HCT116 (cell line): ENCODE results near the gene ATG4D. TPM values are rescaled to one million over a fixed set of nuclear protein-coding genes. Genes with fewer than 3 reads are reported as not detected.

Experiments
- ATAC-seq: fragments of 200-7000 bp; cut with Tn5 transposase; 2 replicates; pipeline ENCODE4 v1.9.1; 2020; ENCODE audit warnings: mild to moderate bottlenecking, moderate library complexity
- BruUV-seq: library from RNA; stranded (reverse); fragments of 400-500 nt; replicated peaks from 2 replicates; lab custom pipeline; 2021; lab: Mats Ljungman, UMichigan
- CTCF ChIA-PET: fragments of 300-600 bp; sonication (Branson Sonifier 250); formaldehyde crosslinking; loops from one replicate; lab custom pipeline; 2021; ENCODE audit warnings: antibody characterized with exemption; lab: Charles Lee
- POLR2A ChIA-PET: fragments of 300-600, 350-600 bp; sonication (Branson Sonifier 250); formaldehyde crosslinking; loops from one replicate; lab custom pipeline; 2021; ENCODE audit warnings: antibody characterized with exemption; lab: Charles Lee
- RAD21 ChIA-PET, 2 experiments: fragments of 300-600 bp; sonication (Branson Sonifier 250); formaldehyde crosslinking; loops; one replicate each; lab custom pipeline; 2023; ENCODE audit warnings: low total read pairs in 2 of 2; ENCODE audit not compliant: uncharacterized antibody in 2 of 2, unreplicated experiment in 2 of 2, low non-redundant PET in 1 of 2; lab: Charles Lee
- DNase-seq: peaks from one replicate; pipeline ENCODE4 v3.0.0-alpha.2; 2010; ENCODE audit warnings: low read depth, low spot score
- H2AFZ ChIP-seq: fragments of 200-600 bp; shearing (Covaris generic), sonication (generic); 2 replicates; pipeline ENCODE4 v1.6.1; 2017; ENCODE audit warnings: low read depth, mixed run types, mixed read lengths, antibody characterized with exemption, low read length; ENCODE audit not compliant: poor library complexity, severe bottlenecking
- H3K27ac ChIP-seq: 2 replicates; pipeline ENCODE4 v1.5.1; 2012; ENCODE audit warnings: low read depth, low read length
- H3K27me3 ChIP-seq: fragments of 200-600 bp; sonication (generic); 2 replicates; pipeline ENCODE4 v1.6.1; 2016; ENCODE audit warnings: mixed run types, low read length, mixed read lengths; ENCODE audit not compliant: insufficient read depth
- H3K36me3 ChIP-seq, 2 experiments: fragments of 200-500 bp in 1 of 2; fragments of 200-600 bp in 1 of 2; sonication (Bioruptor generic) in 1 of 2; sonication (generic) in 1 of 2; 2 replicates each; pipeline versions ENCODE4 v1.5.1 to v1.6.1; 2014 to 2016; ENCODE audit warnings: low read length in 2 of 2, inconsistent platforms in 1 of 2, mixed read lengths in 1 of 2, mixed run types in 1 of 2; ENCODE audit not compliant: insufficient read depth in 2 of 2, control insufficient read depth in 1 of 2
- H3K4me1 ChIP-seq, 2 experiments: fragments of 200-600 bp in 1 of 2; sonication (generic) in 1 of 2; 2 replicates each; pipeline versions ENCODE4 v1.5.1 to v1.6.1; 2012 to 2017; ENCODE audit warnings: low read length in 2 of 2, inconsistent platforms in 1 of 2, mild to moderate bottlenecking in 1 of 2, mixed read lengths in 1 of 2, mixed run types in 1 of 2, moderate library complexity in 1 of 2; ENCODE audit not compliant: insufficient read depth in 2 of 2, control insufficient read depth in 1 of 2
- H3K4me2 ChIP-seq: fragments of 200-600 bp; sonication (generic); 2 replicates; pipeline ENCODE4 v1.6.1; 2017; ENCODE audit warnings: mixed run types, low read length, mixed read lengths
- H3K4me3 ChIP-seq, 2 experiments: fragments of 200-600 bp in 1 of 2; sonication (generic) in 1 of 2; replicated peaks in 1 of 2; 2 replicates each; pipeline ENCODE4 v1.5.1; 2011 to 2016; ENCODE audit warnings: low read length in 2 of 2, control low read depth in 1 of 2, low read depth in 1 of 2, mild to moderate bottlenecking in 1 of 2, mixed read lengths in 1 of 2, mixed run types in 1 of 2
- H3K79me2 ChIP-seq: fragments of 200-600 bp; sonication (generic); 2 replicates; pipeline ENCODE4 v1.6.1; 2017; ENCODE audit warnings: mild to moderate bottlenecking, mixed run types, low read length, moderate library complexity, mixed read lengths; ENCODE audit not compliant: insufficient read depth
- H3K9ac ChIP-seq: fragments of 200-600 bp; sonication (generic); 2 replicates; pipeline ENCODE4 v1.6.1; 2016; ENCODE audit warnings: low read length, mixed read lengths
- H3K9me2 ChIP-seq: fragments of 200-600 bp; sonication (generic), shearing (Covaris generic); 2 replicates; pipeline ENCODE4 v1.6.1; 2017; ENCODE audit warnings: mixed run types, mild to moderate bottlenecking, moderate library complexity; ENCODE audit not compliant: insufficient read depth
- H3K9me3 ChIP-seq, 2 experiments: fragments of 200-500 bp in 1 of 2; fragments of 200-600 bp in 1 of 2; sonication (Bioruptor generic) in 1 of 2; sonication (generic) in 1 of 2; 2 replicates each; pipeline ENCODE4 v1.6.1; 2014 to 2017; ENCODE audit warnings: low read length in 2 of 2, mixed read lengths in 2 of 2, inconsistent platforms in 1 of 2, low read depth in 1 of 2, mild to moderate bottlenecking in 1 of 2, mixed run types in 1 of 2, moderate library complexity in 1 of 2; ENCODE audit not compliant: control insufficient read depth in 1 of 2, insufficient read depth in 1 of 2
- H4K20me1 ChIP-seq: fragments of 200-600 bp; sonication (generic), shearing (Covaris generic); 2 replicates; pipeline ENCODE4 v1.6.1; 2017; ENCODE audit warnings: mixed run types, mild to moderate bottlenecking, moderate library complexity; ENCODE audit not compliant: insufficient read depth
- CBX3 ChIP-seq: IDR thresholded peaks from 2 replicates; pipeline ENCODE4 v1.6.1; 2012; ENCODE audit warnings: low read depth
- EZH2phosphoT487 ChIP-seq: fragments of 200-600 bp; IDR thresholded peaks from 2 replicates; pipeline ENCODE4 v1.6.1; 2018; ENCODE audit warnings: antibody characterized with exemption, borderline replicate concordance
- FOSL1 ChIP-seq: IDR thresholded peaks from 2 replicates; pipeline ENCODE4 v1.6.1; 2012; ENCODE audit warnings: low read depth
- JUND ChIP-seq: IDR thresholded peaks from 2 replicates; pipeline ENCODE4 v1.6.1; 2012
- POLR2A ChIP-seq: IDR thresholded peaks from 2 replicates; pipeline ENCODE4 v1.7.0; 2011; ENCODE audit warnings: borderline replicate concordance; ENCODE audit not compliant: insufficient read depth, insufficient read length; ENCODE audit errors: extremely low read depth
- SIN3A ChIP-seq: IDR thresholded peaks from 2 replicates; pipeline ENCODE4 v1.6.1; 2012; ENCODE audit warnings: low read depth
- SP1 ChIP-seq: IDR thresholded peaks from 2 replicates; pipeline ENCODE4 v1.6.1; 2012; ENCODE audit warnings: low read depth
- TCF7L2 ChIP-seq: IDR thresholded peaks from 2 replicates; pipeline ENCODE4 v1.7.0; 2011; ENCODE audit warnings: borderline replicate concordance, inconsistent platforms; ENCODE audit not compliant: insufficient read depth, insufficient read length; ENCODE audit errors: extremely low read depth
- ZNF274 ChIP-seq: fragments of 200-500 bp; sonication (Bioruptor generic); IDR thresholded peaks from 2 replicates; pipeline ENCODE4 v1.6.1; 2014; ENCODE audit warnings: mild to moderate bottlenecking, low read depth, low read length, inconsistent platforms
- intact Hi-C: fragments of 100-400 bp; cut with micrococcal nuclease; formaldehyde crosslinking; loops from 2 replicates; pipeline ENCODE4 v1.10.0; 2022
- total RNA-seq: library from RNA; stranded (reverse); gene quantifications from one replicate; pipeline ENCODE4 v1.2.1, GENCODE V29; 2021; ENCODE audit not compliant: unreplicated experiment
- TF ChIP-seq, protein P1 (sequence below): IDR thresholded peaks from 2 replicates; pipeline ENCODE4 v1.6.1; 2012
- TF ChIP-seq, protein P2 (sequence below), 3 experiments: fragments of 200-600 bp in 1 of 3; sonication (generic) in 1 of 3; IDR thresholded peaks in 2 of 3; conservative IDR thresholded peaks in 1 of 3; 2 replicates each; pipeline ENCODE4 v1.5.1; 2012 to 2017; ENCODE audit warnings: low read depth in 2 of 3, low read length in 2 of 3, antibody characterized with exemption in 1 of 3, borderline replicate concordance in 1 of 3, control low read depth in 1 of 3, mild to moderate bottlenecking in 1 of 3, mixed read lengths in 1 of 3, mixed run types in 1 of 3, moderate library complexity in 1 of 3; ENCODE audit not compliant: insufficient read depth in 1 of 3

Gene ATG4D
- total RNA-seq, 1 experiment from 2014 or later: 45.4 TPM

DNA sequence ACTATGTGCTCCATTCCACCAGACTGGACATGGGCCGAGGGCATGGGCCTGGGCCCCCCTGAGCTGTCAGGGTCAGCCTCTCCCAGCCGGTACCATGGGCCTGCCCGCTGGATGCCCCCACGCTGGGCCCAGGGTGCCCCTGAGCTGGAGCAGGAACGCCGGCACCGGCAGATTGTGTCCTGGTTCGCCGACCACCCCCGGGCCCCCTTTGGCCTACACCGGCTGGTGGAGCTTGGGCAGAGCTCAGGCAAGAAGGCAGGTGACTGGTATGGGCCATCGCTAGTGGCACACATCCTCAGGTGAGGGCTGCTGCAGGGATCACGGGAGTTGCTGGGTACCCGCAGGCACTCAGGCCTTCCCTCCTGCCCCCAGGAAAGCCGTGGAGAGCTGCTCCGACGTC is 3.1 kb downstream of the ATG4D start:
- Histone ChIP-seq H4K20me1 (no peaks in the 10 kb centered on the region), H3K9me3 (no peaks in the 10 kb centered on the region), H3K4me2 (no peak overlapping the region), H3K9me2 (no peaks in the 10 kb centered on the region), H3K4me1 (peaks cover 10 to 18% of the 10 kb centered on the region in 2 experiments; a peak in 3 of 4 replicates), H3K4me3 (no peak overlapping the region), H3K79me2 (peaks cover 24% of the 10 kb centered on the region), H3K9ac (no peak overlapping the region), H3K27me3 (no peaks in the 10 kb centered on the region), H3K36me3 (peaks cover 3 to 7% of the 10 kb centered on the region in 2 experiments; a peak in 1 of 4 replicates), H2AFZ (no peak overlapping the region), H3K27ac (no peak overlapping the region)
- BruUV-seq: TSS peak; percentile 40
- ATAC-seq (no peak), DNase-seq (no peak)
- ChIA-PET POLR2A (no interaction called here), RAD21 (no interaction called here), CTCF (no interaction called here)
- intact Hi-C loops: no loop called here
- TF ChIP-seq EZH2phosphoT487: no peak
- no peak for TF ChIP-seq FOSL1
- no peak for TF ChIP-seq CBX3
- TF ChIP-seq, protein P1, sequence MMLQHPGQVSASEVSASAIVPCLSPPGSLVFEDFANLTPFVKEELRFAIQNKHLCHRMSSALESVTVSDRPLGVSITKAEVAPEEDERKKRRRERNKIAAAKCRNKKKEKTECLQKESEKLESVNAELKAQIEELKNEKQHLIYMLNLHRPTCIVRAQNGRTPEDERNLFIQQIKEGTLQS: no peak
- TF ChIP-seq, protein P2, sequence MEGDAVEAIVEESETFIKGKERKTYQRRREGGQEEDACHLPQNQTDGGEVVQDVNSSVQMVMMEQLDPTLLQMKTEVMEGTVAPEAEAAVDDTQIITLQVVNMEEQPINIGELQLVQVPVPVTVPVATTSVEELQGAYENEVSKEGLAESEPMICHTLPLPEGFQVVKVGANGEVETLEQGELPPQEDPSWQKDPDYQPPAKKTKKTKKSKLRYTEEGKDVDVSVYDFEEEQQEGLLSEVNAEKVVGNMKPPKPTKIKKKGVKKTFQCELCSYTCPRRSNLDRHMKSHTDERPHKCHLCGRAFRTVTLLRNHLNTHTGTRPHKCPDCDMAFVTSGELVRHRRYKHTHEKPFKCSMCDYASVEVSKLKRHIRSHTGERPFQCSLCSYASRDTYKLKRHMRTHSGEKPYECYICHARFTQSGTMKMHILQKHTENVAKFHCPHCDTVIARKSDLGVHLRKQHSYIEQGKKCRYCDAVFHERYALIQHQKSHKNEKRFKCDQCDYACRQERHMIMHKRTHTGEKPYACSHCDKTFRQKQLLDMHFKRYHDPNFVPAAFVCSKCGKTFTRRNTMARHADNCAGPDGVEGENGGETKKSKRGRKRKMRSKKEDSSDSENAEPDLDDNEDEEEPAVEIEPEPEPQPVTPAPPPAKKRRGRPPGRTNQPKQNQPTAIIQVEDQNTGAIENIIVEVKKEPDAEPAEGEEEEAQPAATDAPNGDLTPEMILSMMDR (IDR thresholded peaks at IDR 0.05 in 2 of 3, conservative IDR thresholded peaks at IDR 0.05 in 1 of 3; ENCODE audit: borderline replicate concordance in 1 of 3, insufficient read depth in 1 of 3, low read depth in 2 of 3, low read length in 2 of 3): no peak
- TF ChIP-seq SIN3A: no peak
- TF ChIP-seq POLR2A: no peak
- no peak for TF ChIP-seq JUND
- no peak for TF ChIP-seq ZNF274
- no peak for TF ChIP-seq SP1
- no peak for TF ChIP-seq TCF7L2
